ACC112 (cell line): ENCODE results near the gene CCDC192.

ENCODE experiments used
- H2AFZ ChIP-seq: fragments of 200-600 bp; sonication (generic); one replicate; pipeline ENCODE4 v1.6.0; 2017; ENCODE audit warnings: antibody characterized with exemption, low read length; ENCODE audit not compliant: unreplicated experiment
- H3K27ac ChIP-seq: fragments of 200-600 bp; sonication (generic); 2 replicates; pipeline ENCODE4 v1.5.1; 2014; ENCODE audit warnings: low read depth, mild to moderate bottlenecking, antibody characterized with exemption, low read length, moderate library complexity
- H3K27me3 ChIP-seq: fragments of 200-600 bp; sonication (generic); 2 replicates; pipeline ENCODE4 v1.6.1; 2014; ENCODE audit warnings: mild to moderate bottlenecking, antibody characterized with exemption, low read length, moderate library complexity, mixed read lengths; ENCODE audit not compliant: insufficient read depth
- H3K36me3 ChIP-seq: fragments of 200-600 bp; sonication (generic); 2 replicates; pipeline ENCODE4 v1.6.1; 2016; ENCODE audit warnings: mild to moderate bottlenecking, antibody characterized with exemption, low read length, moderate library complexity, mixed read lengths; ENCODE audit not compliant: insufficient read depth
- H3K4me1 ChIP-seq: fragments of 200-600 bp; sonication (generic); one replicate; pipeline ENCODE4 v1.6.1; 2016; ENCODE audit warnings: low read length, mixed read lengths; ENCODE audit not compliant: insufficient read depth, unreplicated experiment, control insufficient read depth
- H3K4me3 ChIP-seq: fragments of 200-600 bp; sonication (generic); 2 replicates; pipeline ENCODE4 v1.5.1; 2014; ENCODE audit warnings: mild to moderate bottlenecking, low read depth, low read length
- H3K79me2 ChIP-seq: fragments of 200-600 bp; sonication (generic); one replicate; pipeline ENCODE4 v1.6.0; 2016; ENCODE audit warnings: low read length; ENCODE audit not compliant: control insufficient read depth, unreplicated experiment, insufficient read depth

CCDC192 gene

DNA sequence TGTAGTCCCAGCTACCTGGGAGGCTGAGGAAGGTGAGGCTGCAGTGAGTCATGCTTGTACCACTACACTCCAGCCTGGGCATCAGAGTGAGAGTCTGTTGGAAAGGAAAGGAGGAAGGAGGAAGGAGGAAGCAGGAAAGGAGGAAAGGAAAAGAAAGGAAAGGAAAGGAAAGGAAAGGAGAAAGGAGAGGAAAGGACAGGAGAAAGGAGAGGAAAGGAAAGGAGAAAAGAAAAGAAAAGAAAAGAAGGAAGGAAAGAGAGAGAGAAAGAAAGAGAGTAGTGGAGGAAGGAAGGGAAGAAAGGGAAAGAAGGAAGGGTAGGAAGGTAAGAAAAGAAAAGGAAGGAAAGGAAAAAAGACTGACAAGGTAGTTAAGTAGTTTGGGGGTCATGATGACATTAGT, 217.7 kb downstream of the CCDC192 start:
- H3K4me1 ChIP-seq = no peaks in the 10 kb centered on the region
- no peak overlapping the region for H3K4me3 ChIP-seq
- no peak overlapping the region for H2AFZ ChIP-seq
- H3K36me3 ChIP-seq = no peaks in the 10 kb centered on the region
- H3K27me3 ChIP-seq = no peaks in the 10 kb centered on the region
- no peak overlapping the region for H3K27ac ChIP-seq
- H3K79me2 ChIP-seq = no peaks in the 10 kb centered on the region

- Histone ChIP-seq H3K36me3 (no peaks in the 10 kb centered on the region), H3K27me3 (no peaks in the 10 kb centered on the region), H2AFZ (no peak overlapping the region), H3K4me1 (no peaks in the 10 kb centered on the region), H3K79me2 (no peaks in the 10 kb centered on the region), H3K4me3 (no peak overlapping the region), H3K27ac (no peak overlapping the region)
These were observed 219.4 kb downstream of the CCDC192 start for GRCh38 chr5:127922603-127923002.

DNA sequence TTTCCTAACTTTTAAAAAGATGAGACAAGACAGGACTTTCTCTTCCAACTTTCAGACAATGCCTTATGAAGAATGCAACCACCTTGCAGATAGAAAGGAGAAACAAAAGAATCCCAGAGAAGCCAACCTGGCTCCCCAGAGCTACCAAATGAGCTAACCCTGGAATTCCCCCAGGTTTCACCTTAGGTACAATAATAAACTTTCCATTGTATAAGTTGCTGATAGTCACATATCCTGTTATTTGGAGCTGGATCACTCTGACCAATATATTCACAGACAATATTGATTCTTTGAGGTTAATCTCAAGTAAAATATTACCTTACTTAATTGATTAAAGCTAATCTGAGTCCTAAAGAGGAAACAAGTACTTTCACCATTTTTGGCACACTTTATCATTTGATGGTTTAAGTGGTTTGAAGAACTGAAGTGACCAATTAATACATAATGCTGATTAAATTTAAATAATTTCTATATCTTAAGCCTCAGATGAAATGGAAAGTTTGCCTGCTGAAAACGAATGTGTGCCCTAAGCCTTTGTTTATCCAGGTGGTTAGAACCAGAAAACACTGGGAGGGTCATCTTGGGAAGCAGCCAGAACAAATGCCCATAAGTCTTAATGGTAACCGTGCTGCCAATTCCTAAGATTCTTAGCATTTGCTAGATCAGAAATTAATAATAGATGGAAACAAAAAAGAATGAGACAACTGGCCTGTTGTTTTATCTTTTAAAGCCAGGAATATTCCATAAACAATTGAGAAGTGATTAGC, 220.8 kb downstream of the CCDC192 start:
- H3K27ac ChIP-seq = no peak overlapping the region
- no peaks in the 10 kb centered on the region for H3K27me3 ChIP-seq
- H2AFZ ChIP-seq = no peak overlapping the region
- H3K4me3 ChIP-seq = no peak overlapping the region
- no peaks in the 10 kb centered on the region for H3K79me2 ChIP-seq
- no peaks in the 10 kb centered on the region for H3K4me1 ChIP-seq
- no peaks in the 10 kb centered on the region for H3K36me3 ChIP-seq

DNA sequence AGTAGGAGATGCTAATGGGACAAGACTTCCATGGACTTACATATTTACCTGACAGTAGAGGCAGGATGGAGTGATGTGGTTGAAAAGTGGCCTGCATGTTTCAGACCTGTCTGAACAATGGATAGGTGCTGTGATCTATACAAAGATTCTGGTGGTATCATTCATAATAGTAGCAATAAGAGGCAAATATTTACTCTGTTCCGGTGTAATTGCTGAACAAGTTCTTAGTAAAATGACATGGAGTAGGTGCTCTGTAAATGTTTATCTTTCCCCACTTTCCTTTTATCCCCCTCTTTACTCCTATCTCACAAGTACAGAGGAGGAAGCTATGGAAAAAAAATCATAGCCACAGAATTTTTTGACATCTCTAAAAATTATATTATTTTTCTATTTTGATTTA, 221.4 kb downstream of the CCDC192 start:
- Histone ChIP-seq H3K4me3 (no peak overlapping the region), H3K36me3 (no peaks in the 10 kb centered on the region), H3K4me1 (no peaks in the 10 kb centered on the region), H3K79me2 (no peaks in the 10 kb centered on the region), H2AFZ (no peak overlapping the region), H3K27me3 (no peaks in the 10 kb centered on the region), H3K27ac (no peak overlapping the region)

DNA sequence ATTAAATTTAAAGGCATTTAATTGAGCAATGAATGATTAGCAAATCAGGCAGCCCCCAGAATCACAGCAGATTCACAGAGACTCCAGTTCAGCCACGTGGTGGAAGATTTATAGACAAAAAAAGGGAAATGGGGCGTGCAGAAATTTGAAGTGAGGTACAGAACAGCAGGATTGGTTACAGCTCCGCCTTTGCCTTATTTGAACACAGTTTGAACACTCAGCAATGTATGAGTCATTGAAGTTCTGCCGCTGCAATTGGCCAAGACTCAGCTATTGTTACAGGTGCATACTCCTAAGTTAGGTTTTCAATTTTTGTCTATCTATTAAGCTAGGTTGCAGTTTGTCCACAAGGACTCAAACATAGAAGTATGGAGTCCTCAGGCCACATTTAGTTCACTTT, 222.7 kb downstream of the CCDC192 start:
- no peak overlapping the region for H2AFZ ChIP-seq
- H3K36me3 ChIP-seq = no peaks in the 10 kb centered on the region
- no peaks in the 10 kb centered on the region for H3K27me3 ChIP-seq
- no peak overlapping the region for H3K27ac ChIP-seq
- no peaks in the 10 kb centered on the region for H3K4me1 ChIP-seq
- H3K79me2 ChIP-seq = no peaks in the 10 kb centered on the region
- H3K4me3 ChIP-seq = no peak overlapping the region

- no peak overlapping the region for H3K27ac ChIP-seq
- no peaks in the 10 kb centered on the region for H3K36me3 ChIP-seq
- no peaks in the 10 kb centered on the region for H3K79me2 ChIP-seq
- H3K4me1 ChIP-seq = no peaks in the 10 kb centered on the region
- no peak overlapping the region for H3K4me3 ChIP-seq
- no peaks in the 10 kb centered on the region for H3K27me3 ChIP-seq
- H2AFZ ChIP-seq = no peak overlapping the region
These were observed 223.8 kb downstream of the CCDC192 start for GRCh38 chr5:127926974-127927373.

DNA sequence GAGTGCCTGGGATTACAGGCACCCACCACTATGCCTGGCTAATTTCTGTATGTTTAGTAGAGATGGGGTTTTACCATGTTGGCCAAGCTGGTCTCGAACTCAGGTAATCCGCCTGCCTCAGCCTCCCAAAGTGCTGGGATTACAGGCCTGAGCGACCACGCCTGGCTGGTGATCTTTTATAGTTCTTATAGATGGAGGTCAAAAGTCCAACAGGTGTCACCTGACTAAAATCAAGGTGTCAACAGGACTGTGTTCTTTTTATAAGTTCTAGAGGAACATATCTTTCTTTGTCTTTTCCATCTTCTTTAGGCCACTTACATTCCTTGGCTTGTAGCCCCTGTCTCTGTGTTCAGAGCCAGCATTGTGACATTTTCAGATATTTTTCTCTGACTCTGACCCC, 224.9 kb downstream of the CCDC192 start:
- H3K4me3 ChIP-seq = no peak overlapping the region
- no peaks in the 10 kb centered on the region for H3K27me3 ChIP-seq
- no peaks in the 10 kb centered on the region for H3K79me2 ChIP-seq
- no peak overlapping the region for H3K27ac ChIP-seq
- no peaks in the 10 kb centered on the region for H3K36me3 ChIP-seq
- no peak overlapping the region for H2AFZ ChIP-seq
- H3K4me1 ChIP-seq = no peaks in the 10 kb centered on the region

DNA sequence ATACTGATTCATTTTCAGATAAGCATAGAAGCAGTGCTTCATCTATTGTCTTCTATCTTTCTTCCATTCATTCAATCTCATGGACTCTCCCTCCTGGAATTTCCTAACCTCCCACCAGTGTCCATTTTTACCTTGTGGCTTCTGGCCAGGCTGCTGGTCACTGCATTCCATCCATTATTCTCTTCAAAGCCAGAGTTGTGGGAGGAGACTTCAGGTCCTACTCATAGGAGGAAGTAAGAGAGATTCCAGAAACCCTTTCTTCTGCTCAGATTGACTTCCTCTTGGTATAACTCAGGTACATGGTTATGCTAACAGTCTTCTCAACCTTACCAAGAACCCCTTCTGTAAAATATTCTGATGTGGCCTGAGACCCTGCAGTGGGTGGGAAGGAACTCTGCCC, 227.1 kb downstream of the CCDC192 start:
- H3K27me3 ChIP-seq = no peaks in the 10 kb centered on the region
- no peaks in the 10 kb centered on the region for H3K36me3 ChIP-seq
- H3K79me2 ChIP-seq = no peaks in the 10 kb centered on the region
- no peak overlapping the region for H3K27ac ChIP-seq
- no peak overlapping the region for H2AFZ ChIP-seq
- H3K4me3 ChIP-seq = no peak overlapping the region
- H3K4me1 ChIP-seq = peaks cover 11% of the 10 kb centered on the region

DNA sequence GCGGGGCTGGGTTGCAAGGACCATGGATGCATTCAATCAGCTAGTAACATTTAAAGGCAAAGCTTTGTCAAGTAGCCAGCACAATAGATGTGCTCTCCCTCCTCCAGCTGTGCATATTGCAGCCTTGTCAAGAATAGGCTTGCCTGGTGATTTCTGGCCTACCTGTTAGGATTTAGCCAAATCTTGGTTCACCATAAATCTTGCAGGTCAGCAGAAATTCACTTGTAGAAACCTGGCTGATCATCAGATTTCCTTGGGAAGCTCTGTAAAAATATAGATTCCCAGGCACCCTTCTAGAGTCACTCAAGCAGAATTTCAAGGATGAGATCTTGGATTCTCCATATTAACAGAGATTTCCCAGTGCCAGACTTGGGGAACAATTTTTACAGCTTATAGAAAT, 228.2 kb downstream of the CCDC192 start:
- no peak overlapping the region for H3K27ac ChIP-seq
- no peaks in the 10 kb centered on the region for H3K27me3 ChIP-seq
- H3K36me3 ChIP-seq = no peaks in the 10 kb centered on the region
- H2AFZ ChIP-seq = no peak overlapping the region
- no peaks in the 10 kb centered on the region for H3K79me2 ChIP-seq
- peaks cover 14% of the 10 kb centered on the region for H3K4me1 ChIP-seq
- H3K4me3 ChIP-seq = no peak overlapping the region

DNA sequence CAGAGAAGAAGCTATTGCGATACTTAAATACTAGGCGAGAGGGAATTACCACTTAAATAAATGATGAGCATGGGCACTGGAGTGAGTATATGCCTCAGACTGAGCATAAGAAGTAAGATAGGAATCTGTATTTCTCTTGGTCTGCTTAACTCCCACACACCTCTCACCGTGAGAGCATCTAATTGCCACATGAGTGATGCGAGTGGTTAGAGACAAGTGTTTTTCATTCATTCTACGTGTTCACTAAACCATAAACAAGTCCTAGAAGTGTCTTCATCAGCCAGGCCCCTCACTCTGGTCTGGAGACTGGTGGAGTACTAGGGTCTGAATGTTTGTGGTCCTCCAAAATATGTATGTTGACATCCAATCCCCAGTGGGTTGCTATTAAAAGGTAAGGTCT, 230.2 kb downstream of the CCDC192 start:
- Histone ChIP-seq H3K4me3 (no peak overlapping the region), H2AFZ (no peak overlapping the region), H3K27me3 (no peaks in the 10 kb centered on the region), H3K79me2 (no peaks in the 10 kb centered on the region), H3K4me1 (peaks cover 14% of the 10 kb centered on the region), H3K36me3 (no peaks in the 10 kb centered on the region), H3K27ac (no peak overlapping the region)

DNA sequence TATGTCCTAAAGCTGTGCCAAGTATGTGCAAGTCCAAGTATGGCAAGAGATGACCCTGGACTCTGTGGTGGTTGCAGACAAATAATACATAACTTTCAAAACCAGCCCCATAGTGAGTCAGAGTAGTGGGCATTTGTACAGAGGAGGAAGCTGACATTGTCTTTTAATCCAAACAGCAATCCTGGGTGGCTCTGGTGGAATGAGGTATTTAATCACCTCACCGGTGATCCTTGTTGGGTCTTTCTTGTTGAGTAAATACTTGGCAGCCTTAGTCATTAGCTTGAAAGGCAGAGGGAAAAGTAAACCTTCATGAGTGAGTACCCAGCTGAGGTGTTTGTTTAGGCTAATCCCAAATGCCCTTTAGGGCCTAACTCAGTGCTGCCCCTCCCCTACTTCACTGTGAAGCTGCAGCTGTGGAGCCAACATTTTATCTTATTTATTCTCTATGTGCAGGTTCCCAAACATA, 231.6 kb downstream of the CCDC192 start:
- no peaks in the 10 kb centered on the region for H3K79me2 ChIP-seq
- H2AFZ ChIP-seq = no peak overlapping the region
- H3K4me3 ChIP-seq = no peak overlapping the region
- H3K36me3 ChIP-seq = no peaks in the 10 kb centered on the region
- H3K27me3 ChIP-seq = no peaks in the 10 kb centered on the region
- H3K4me1 ChIP-seq = peaks cover 14% of the 10 kb centered on the region
- peak overlapping the region; percentile 27 for H3K27ac ChIP-seq
